ENCODE results near the gene CCDC167. TPM values are rescaled to one million over a fixed set of nuclear protein-coding genes. Genes with fewer than 3 reads are reported as not detected.

The CCDC167 gene
- total and polyA plus RNA-seq, 2 of the 8 experiments (the other 6 are each of a cell fraction or from before 2014, with no cell fraction given), result 11.0 to 26.5 TPM

DNA sequence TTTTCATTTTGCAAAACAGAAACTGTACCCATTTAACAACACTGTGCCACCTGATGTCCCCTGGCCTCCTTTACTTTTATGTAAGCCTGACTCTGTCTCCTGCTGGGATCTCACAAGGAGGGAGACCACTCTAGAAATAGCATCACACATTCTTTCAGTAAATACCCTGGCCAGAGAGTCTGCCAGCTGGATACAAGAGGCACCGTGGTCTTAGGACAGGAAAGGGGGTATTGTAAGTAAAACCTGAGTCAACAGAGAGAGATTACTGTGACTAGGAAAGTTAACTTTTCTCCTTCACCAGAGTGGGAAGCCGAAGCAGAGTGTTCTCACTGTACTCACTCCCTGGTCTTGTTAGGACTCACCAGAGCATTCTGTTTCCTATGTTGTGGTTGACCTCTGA lies 38.9 kb downstream of the CCDC167 start (continued):
- TF ChIP-seq, protein P1, sequence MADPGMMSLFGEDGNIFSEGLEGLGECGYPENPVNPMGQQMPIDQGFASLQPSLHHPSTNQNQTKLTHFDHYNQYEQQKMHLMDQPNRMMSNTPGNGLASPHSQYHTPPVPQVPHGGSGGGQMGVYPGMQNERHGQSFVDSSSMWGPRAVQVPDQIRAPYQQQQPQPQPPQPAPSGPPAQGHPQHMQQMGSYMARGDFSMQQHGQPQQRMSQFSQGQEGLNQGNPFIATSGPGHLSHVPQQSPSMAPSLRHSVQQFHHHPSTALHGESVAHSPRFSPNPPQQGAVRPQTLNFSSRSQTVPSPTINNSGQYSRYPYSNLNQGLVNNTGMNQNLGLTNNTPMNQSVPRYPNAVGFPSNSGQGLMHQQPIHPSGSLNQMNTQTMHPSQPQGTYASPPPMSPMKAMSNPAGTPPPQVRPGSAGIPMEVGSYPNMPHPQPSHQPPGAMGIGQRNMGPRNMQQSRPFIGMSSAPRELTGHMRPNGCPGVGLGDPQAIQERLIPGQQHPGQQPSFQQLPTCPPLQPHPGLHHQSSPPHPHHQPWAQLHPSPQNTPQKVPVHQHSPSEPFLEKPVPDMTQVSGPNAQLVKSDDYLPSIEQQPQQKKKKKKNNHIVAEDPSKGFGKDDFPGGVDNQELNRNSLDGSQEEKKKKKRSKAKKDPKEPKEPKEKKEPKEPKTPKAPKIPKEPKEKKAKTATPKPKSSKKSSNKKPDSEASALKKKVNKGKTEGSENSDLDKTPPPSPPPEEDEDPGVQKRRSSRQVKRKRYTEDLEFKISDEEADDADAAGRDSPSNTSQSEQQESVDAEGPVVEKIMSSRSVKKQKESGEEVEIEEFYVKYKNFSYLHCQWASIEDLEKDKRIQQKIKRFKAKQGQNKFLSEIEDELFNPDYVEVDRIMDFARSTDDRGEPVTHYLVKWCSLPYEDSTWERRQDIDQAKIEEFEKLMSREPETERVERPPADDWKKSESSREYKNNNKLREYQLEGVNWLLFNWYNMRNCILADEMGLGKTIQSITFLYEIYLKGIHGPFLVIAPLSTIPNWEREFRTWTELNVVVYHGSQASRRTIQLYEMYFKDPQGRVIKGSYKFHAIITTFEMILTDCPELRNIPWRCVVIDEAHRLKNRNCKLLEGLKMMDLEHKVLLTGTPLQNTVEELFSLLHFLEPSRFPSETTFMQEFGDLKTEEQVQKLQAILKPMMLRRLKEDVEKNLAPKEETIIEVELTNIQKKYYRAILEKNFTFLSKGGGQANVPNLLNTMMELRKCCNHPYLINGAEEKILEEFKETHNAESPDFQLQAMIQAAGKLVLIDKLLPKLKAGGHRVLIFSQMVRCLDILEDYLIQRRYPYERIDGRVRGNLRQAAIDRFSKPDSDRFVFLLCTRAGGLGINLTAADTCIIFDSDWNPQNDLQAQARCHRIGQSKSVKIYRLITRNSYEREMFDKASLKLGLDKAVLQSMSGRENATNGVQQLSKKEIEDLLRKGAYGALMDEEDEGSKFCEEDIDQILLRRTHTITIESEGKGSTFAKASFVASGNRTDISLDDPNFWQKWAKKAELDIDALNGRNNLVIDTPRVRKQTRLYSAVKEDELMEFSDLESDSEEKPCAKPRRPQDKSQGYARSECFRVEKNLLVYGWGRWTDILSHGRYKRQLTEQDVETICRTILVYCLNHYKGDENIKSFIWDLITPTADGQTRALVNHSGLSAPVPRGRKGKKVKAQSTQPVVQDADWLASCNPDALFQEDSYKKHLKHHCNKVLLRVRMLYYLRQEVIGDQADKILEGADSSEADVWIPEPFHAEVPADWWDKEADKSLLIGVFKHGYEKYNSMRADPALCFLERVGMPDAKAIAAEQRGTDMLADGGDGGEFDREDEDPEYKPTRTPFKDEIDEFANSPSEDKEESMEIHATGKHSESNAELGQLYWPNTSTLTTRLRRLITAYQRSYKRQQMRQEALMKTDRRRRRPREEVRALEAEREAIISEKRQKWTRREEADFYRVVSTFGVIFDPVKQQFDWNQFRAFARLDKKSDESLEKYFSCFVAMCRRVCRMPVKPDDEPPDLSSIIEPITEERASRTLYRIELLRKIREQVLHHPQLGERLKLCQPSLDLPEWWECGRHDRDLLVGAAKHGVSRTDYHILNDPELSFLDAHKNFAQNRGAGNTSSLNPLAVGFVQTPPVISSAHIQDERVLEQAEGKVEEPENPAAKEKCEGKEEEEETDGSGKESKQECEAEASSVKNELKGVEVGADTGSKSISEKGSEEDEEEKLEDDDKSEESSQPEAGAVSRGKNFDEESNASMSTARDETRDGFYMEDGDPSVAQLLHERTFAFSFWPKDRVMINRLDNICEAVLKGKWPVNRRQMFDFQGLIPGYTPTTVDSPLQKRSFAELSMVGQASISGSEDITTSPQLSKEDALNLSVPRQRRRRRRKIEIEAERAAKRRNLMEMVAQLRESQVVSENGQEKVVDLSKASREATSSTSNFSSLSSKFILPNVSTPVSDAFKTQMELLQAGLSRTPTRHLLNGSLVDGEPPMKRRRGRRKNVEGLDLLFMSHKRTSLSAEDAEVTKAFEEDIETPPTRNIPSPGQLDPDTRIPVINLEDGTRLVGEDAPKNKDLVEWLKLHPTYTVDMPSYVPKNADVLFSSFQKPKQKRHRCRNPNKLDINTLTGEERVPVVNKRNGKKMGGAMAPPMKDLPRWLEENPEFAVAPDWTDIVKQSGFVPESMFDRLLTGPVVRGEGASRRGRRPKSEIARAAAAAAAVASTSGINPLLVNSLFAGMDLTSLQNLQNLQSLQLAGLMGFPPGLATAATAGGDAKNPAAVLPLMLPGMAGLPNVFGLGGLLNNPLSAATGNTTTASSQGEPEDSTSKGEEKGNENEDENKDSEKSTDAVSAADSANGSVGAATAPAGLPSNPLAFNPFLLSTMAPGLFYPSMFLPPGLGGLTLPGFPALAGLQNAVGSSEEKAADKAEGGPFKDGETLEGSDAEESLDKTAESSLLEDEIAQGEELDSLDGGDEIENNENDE (IDR thresholded peaks at IDR 0.05; ENCODE audit: insufficient replicate concordance, low read length), result no peak
- no peak for TF ChIP-seq TEAD4 (IDR thresholded peaks at IDR 0.05; ENCODE audit: low read depth, low read length)
- no peak for TF ChIP-seq POU5F1 (IDR thresholded peaks at IDR 0.05; ENCODE audit: low read depth, low read length)
- TF ChIP-seq, protein P2, sequence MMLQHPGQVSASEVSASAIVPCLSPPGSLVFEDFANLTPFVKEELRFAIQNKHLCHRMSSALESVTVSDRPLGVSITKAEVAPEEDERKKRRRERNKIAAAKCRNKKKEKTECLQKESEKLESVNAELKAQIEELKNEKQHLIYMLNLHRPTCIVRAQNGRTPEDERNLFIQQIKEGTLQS (IDR thresholded peaks at IDR 0.05; ENCODE audit: insufficient read depth, low read depth, low read length), result no peak
- TF ChIP-seq NRF1 (IDR thresholded peaks at IDR 0.05; ENCODE audit: low read depth, low read length), result no peak
